Measurements from ENCODE around the gene RIIAD1.
"Not testable (repeated sequence)": the region's sequence is repeated elsewhere in the genome, so short reads cannot be mapped to it uniquely, and the experiment has no call there.

RIIAD1 gene

GRCh38 chr1:151737026-151737425 is 15.7 kb downstream of the RIIAD1 start:
- DNase-seq (ENCODE audit: low read depth in 2 of 2): no peak

- no peak for DNase-seq (ENCODE audit: low read depth in 2 of 2)
These were observed 16.2 kb downstream of the RIIAD1 start for GRCh38 chr1:151737479-151737878.

- DNase-seq (ENCODE audit: low read depth in 2 of 2): no peak
These were observed 18.5 kb downstream of the RIIAD1 start for GRCh38 chr1:151739590-151740355.

- DNase-seq (ENCODE audit: low read depth in 2 of 2): no peak
These were observed 20.2 kb downstream of the RIIAD1 start for GRCh38 chr1:151741516-151741915.

DNA sequence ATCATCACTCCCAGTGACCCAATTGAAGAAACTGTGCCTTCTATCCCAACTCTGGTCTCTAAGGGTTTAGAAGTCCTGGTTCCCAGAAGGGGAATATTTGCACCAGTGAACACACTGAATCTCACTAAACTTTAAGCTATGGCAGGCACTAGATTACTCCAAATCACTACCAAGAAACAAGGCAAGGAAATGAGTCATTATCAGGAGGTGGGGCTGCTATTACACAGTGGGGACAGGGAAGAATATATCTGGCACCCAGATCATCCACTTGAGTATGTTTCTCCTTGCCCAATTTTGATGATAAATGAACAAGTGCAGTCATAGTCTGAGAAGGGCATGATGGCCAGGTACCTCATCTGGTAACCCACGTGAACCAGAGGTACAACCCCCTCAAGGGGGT is 35.0 kb downstream of the RIIAD1 start:
- no peak for DNase-seq (ENCODE audit: low read depth in 2 of 2)

DNA sequence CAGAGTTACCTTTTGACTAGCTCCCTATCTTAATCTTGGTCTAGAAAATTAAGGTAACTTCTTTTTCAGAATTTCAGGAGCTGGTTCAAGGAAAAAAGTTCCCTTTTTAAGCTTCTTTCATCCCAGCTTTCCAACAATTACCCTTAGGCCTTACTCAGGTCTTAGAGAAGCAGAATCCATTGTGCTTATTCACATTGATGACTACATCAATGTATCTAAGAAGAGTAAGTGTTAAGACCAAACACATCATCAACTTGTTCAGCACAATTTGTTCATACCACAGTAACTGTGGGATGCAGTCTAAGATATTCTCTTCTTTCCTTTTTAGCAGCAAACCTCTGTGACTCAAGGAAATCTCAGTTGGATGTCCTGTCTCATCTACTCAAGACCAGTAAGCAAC is 37.9 kb downstream of the RIIAD1 start:
- DNase-seq (ENCODE audit: low read depth in 2 of 2): no peak

DNA sequence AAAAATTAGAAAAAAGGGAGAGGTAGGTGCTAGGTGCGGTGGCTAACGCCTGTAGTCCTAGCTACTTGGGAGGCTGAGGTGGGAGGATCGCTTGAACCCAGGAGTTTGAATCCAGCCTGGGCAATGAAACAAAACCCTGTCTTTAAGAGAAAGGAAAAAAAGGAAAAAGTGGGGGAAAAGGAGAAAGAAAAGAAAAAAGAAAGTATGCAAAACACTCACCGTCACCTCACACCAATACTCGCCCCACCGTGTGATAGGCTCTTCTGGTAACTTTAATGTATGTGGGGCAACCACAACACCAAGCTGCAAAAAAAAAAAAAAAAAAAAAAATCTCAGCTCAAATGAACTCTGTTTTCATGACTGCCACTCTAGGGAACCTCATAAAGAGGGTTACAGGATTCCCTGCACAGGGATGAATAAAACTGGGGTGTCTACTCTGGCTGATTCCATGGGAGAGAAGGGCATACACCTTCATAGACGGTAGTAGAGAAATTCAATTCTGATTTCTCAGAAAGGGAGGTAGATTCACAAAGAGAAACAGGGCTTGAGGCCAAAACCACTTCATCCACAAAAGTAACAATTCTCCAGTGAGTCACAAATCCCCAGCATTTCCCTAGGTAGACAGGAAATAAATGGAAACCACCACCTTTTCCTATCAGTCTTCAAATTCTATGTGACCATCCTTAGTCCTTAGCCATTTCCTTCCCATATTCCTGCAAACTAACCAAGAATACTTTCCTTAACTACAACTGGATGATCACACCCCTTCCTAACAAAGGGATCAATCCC is 39.5 kb downstream of the RIIAD1 start:
- no peak for DNase-seq (ENCODE audit: low read depth in 2 of 2)

GRCh38 chr1:151762941-151763921 is 41.9 kb downstream of the RIIAD1 start, which contains the start of gene MRPL9:
MRPL9 (minus strand) TSS chr1:151763496; CDS start chr1:151763479, 17 bp downstream.
- DNase-seq (ENCODE audit: low read depth in 2 of 2): peak; percentile 57 to 63

- DNase-seq (ENCODE audit: low read depth in 2 of 2): no peak
These were observed 42.7 kb downstream of the RIIAD1 start for GRCh38 chr1:151763990-151764389.

DNA sequence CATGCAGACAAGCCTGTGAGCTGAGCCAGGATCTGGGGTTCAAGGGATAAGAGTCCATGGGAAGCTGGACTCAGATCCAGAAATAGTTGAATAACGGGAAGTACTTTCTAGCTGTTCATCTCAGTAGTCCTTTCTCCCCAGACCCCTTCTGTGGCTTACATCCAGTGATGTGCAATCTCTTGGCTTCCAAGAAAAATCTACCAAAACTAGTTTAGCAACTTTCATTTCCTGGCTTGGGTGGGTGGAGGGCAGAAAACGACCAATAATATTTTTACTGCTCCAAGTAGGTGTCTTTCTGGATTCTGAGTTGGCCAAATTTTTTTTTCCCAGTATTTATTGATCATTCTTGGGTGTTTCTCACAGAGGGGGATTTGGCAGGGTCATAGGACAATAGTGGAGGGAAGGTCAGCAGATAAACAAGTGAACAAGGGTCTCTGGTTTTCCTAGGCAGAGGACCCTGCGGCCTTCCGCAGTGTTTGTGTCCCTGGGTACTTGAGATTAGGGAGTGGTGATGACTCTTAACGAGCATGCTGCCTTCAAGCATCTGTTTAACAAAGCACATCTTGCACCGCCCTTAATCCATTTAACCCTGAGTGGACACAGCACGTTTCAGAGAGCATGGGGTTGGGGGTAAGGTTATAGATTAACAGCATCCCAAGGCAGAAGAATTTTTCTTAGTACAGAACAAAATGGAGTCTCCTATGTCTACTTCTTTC is 47.2 kb downstream of the RIIAD1 start:
- not testable (repeated sequence) for DNase-seq (ENCODE audit: low read depth in 2 of 2)

DNA sequence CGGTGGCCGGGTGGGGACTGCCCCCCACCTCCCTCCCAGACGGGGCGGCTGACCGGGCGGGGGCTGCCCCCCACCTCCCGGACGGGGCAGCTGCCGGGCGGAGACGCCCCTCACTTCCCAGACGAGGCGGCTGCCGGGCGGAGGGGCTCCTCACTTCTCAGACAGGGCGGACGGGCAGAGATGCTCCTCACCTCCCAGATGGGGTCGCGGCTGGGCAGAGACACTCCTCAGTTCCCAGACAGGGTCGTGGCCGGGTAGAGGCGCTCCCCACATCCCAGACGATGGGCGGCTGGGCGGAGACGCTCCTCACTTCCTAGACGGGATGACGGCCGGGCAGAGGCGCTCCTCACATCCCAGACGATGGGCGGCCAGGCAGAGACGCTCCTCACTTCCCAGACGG is 47.9 kb downstream of the RIIAD1 start:
- DNase-seq (ENCODE audit: low read depth in 2 of 2): not testable (repeated sequence)

DNA sequence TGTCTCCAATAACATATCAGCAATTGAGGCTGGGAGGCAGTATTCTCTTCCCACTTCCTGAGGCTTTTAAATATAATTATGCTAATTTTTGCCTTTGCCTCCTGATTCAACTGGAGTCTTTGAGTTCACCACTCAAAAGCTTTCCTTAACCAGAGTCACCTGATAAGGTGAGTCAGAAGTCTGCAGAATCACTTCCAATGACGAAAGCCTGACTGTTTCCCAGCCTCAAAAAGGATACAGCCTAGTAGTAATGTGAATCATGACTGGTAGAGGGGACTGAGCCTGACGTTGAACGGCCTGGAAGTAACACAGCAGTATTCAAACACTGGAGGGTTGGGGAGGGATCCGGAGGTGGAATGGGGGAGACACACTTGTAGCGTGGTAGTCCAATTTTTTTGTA is 52.4 kb downstream of the RIIAD1 start:
- no peak for DNase-seq (ENCODE audit: low read depth in 2 of 2)

DNA sequence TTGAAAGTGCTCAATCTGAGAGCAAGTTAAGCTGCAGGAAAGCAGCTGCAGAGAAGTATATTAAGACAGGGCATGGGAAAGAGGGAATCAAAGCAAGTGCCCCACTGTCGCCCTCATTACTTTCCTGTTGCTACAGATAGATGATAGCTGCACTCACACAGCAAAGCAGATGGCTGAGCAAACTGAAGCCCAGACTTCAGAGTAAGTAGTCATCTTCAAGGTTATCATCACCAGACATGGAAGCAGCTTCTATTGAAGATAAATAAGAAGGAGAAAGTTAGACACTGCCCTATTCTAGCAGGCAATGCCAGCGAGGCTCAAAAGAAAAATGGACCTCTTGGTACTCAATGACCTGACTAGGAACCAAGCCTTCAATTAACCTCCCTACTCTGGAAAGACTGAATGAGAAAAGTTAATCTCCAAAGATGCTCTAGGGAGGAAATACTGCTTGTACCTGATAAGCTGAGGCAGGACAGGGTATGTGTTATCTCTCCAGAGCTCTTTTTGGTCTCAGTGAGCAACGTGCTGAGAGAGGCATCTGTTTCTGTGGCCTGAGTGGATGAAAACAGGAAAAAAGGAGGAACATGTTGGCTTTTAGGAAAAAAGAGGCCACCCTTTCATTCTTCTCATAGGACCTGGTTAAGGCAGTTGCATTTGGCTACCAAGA is 53.1 kb downstream of the RIIAD1 start:
- DNase-seq (ENCODE audit: low read depth in 2 of 2): no peak

GRCh38 chr1:151775894-151776664 is 54.8 kb downstream of the RIIAD1 start:
- no peak for DNase-seq (ENCODE audit: low read depth in 2 of 2)

- DNase-seq (ENCODE audit: low read depth in 2 of 2): no peak
These were observed 55.3 kb downstream of the RIIAD1 start for GRCh38 chr1:151776665-151777062.

DNA sequence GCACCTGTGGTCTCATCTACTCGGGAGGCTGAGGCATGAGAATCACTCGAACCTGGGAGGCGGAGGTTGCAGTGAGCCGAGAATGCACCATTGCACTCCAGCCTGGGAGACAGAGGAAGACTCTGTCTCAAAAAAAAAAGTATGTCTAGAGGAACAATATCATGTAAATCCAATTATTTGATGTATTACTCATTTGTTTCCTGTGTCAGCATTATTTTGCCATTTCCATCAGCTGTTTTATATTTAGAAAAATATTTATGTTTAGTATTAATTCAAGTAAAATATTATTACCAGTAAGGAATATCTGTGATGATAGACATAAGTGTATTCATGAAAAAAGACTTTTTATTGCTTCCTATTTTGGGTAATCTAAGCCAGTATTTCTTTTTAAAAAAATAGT is 56.0 kb downstream of the RIIAD1 start:
- DNase-seq (ENCODE audit: low read depth in 2 of 2): no peak
